HepG2 (cell line): Measurements from ENCODE around the gene SERTAD3.

Experiments used
- ASH2L ChIP-seq: fragments of 300-600, 200-600 bp; sonication (generic); IDR thresholded peaks from 2 replicates; pipeline ENCODE4 v1.7.0; 2017; ENCODE audit warnings: low read depth, mild to moderate bottlenecking, moderate library complexity, mixed read lengths, low read length; ENCODE audit not compliant: insufficient read length
- CTCF ChIP-seq: sonication (generic); formaldehyde crosslinking; IDR thresholded peaks from 2 replicates; pipeline ENCODE4 v1.5.0; 2020; ENCODE audit warnings: mild to moderate bottlenecking, missing genetic modification reagents, moderate library complexity
- EP300 ChIP-seq, 3 experiments: sonication (generic) in 1 of 3; formaldehyde crosslinking in 1 of 3; IDR thresholded peaks; 2 replicates each; pipeline versions ENCODE4 v1.5.1 to v1.6.1; 2011 to 2020; ENCODE audit warnings: low read depth in 2 of 3, low read length in 2 of 3, borderline replicate concordance in 1 of 3, improper control_type of control experiment in 1 of 3, mild to moderate bottlenecking in 1 of 3, missing genetic modification reagents in 1 of 3, moderate library complexity in 1 of 3
- NFYB ChIP-seq: sonication (generic); formaldehyde crosslinking; IDR thresholded peaks from 2 replicates; pipeline ENCODE4 v1.4.0; 2020; ENCODE audit warnings: missing genetic modification reagents
- NONO ChIP-seq, 2 experiments: fragments of 450-650 bp in 1 of 2; sonication (generic) in 1 of 2; formaldehyde crosslinking in 1 of 2; IDR thresholded peaks in 1 of 2; conservative IDR thresholded peaks in 1 of 2; 2 replicates each; pipeline versions ENCODE4 v1.6.1 to v1.8.0; 2017 to 2022; ENCODE audit warnings: mild to moderate bottlenecking in 1 of 2, missing genetic modification reagents in 1 of 2, moderate library complexity in 1 of 2
- SALL2 ChIP-seq: sonication (generic); formaldehyde crosslinking; IDR thresholded peaks from 2 replicates; pipeline ENCODE4 v1.8.1; 2023; ENCODE audit warnings: mild to moderate bottlenecking, missing genetic modification reagents, inconsistent platforms
- TAF1 ChIP-seq: sonication (generic); formaldehyde crosslinking; IDR thresholded peaks from 2 replicates; pipeline ENCODE4 v1.4.0; 2020; ENCODE audit warnings: missing genetic modification reagents
- ZBTB40 ChIP-seq, 2 experiments: fragments of 450-650 bp in 1 of 2; sonication (generic) in 1 of 2; formaldehyde crosslinking in 1 of 2; IDR thresholded peaks; 2 replicates each; pipeline versions ENCODE4 v1.6.1 to v1.8.0; 2016 to 2022; ENCODE audit warnings: antibody characterized with exemption in 1 of 2, mild to moderate bottlenecking in 1 of 2, missing genetic modification reagents in 1 of 2
- ZNF121 ChIP-seq: sonication (generic); formaldehyde crosslinking; IDR thresholded peaks from 2 replicates; pipeline ENCODE4 v1.5.0; 2020; ENCODE audit warnings: mild to moderate bottlenecking, missing genetic modification reagents
- ZNF263 ChIP-seq: sonication (generic); formaldehyde crosslinking; IDR thresholded peaks from 2 replicates; pipeline ENCODE4 v1.4.0; 2020; ENCODE audit warnings: missing genetic modification reagents
- ZNF678 ChIP-seq: sonication (generic); formaldehyde crosslinking; IDR thresholded peaks from 2 replicates; pipeline ENCODE4 v1.4.0; 2020; ENCODE audit warnings: mild to moderate bottlenecking, missing genetic modification reagents
- ZNF878 ChIP-seq: sonication (generic); formaldehyde crosslinking; IDR thresholded peaks from 2 replicates; pipeline ENCODE4 v1.8.1; 2023; ENCODE audit warnings: mild to moderate bottlenecking, missing genetic modification reagents, moderate library complexity
- TF ChIP-seq, protein P1 (sequence below): IDR thresholded peaks from 2 replicates; pipeline ENCODE4 v1.6.1; 2016; ENCODE audit warnings: missing compliant biosample characterization, missing genetic modification reagents, borderline replicate concordance

DNA sequence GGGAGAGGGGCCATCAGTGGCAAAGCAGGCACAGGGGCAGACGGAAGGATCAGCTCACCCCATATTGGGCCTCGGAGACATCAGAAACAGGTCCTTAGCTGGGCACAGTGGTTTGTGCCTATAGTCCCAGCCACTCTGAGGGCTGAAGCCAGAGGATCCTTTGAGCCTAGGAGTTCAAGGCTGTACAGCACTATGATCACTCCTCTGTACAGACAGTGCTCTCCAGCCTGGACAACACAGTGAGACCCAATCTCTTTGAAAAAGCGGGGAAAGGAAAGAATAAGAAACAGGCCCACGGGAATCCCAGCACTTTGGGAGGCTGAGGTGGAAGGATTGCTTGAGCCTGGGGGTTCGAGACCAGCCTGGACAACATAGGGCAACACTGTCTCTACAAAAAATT, 24.4 kb downstream of the SERTAD3 start:
- TF ChIP-seq ZBTB40 (IDR thresholded peaks at IDR 0.05): no peak
- no peak for TF ChIP-seq ZBTB40 (CRISPR knock-in tag; IDR thresholded peaks at IDR 0.05)
- no peak for TF ChIP-seq ZNF263 (CRISPR knock-in tag)
- TF ChIP-seq NONO (IDR thresholded peaks at IDR 0.05): no peak
- no peak for TF ChIP-seq NONO (CRISPR knock-in tag; conservative IDR thresholded peaks at IDR 0.05)
- no peak for TF ChIP-seq TAF1 (CRISPR knock-in tag)
- no peak for TF ChIP-seq ZNF878 (CRISPR knock-in tag)
- peak; percentile 86 for TF ChIP-seq ZNF121 (CRISPR knock-in tag)
- TF ChIP-seq CTCF (CRISPR knock-in tag): no peak
- no peak for TF ChIP-seq SALL2 (CRISPR knock-in tag)
- no peak for TF ChIP-seq ZNF678 (CRISPR knock-in tag)
- no peak for TF ChIP-seq EP300 (IDR thresholded peaks at IDR 0.05; ENCODE audit: low read depth in 2 of 2, low read length in 2 of 2)
- TF ChIP-seq EP300 (CRISPR knock-in tag; IDR thresholded peaks at IDR 0.05; ENCODE audit: borderline replicate concordance): no peak
- no peak for TF ChIP-seq ASH2L
- TF ChIP-seq NFYB: no peak
- TF ChIP-seq, protein P1, sequence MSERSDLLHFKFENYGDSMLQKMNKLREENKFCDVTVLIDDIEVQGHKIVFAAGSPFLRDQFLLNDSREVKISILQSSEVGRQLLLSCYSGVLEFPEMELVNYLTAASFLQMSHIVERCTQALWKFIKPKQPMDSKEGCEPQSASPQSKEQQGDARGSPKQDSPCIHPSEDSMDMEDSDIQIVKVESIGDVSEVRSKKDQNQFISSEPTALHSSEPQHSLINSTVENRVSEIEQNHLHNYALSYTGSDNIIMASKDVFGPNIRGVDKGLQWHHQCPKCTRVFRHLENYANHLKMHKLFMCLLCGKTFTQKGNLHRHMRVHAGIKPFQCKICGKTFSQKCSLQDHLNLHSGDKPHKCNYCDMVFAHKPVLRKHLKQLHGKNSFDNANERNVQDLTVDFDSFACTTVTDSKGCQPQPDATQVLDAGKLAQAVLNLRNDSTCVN: no peak
